Measurements from ENCODE around the gene PDE4D.

- TF ChIP-seq, protein P1, sequence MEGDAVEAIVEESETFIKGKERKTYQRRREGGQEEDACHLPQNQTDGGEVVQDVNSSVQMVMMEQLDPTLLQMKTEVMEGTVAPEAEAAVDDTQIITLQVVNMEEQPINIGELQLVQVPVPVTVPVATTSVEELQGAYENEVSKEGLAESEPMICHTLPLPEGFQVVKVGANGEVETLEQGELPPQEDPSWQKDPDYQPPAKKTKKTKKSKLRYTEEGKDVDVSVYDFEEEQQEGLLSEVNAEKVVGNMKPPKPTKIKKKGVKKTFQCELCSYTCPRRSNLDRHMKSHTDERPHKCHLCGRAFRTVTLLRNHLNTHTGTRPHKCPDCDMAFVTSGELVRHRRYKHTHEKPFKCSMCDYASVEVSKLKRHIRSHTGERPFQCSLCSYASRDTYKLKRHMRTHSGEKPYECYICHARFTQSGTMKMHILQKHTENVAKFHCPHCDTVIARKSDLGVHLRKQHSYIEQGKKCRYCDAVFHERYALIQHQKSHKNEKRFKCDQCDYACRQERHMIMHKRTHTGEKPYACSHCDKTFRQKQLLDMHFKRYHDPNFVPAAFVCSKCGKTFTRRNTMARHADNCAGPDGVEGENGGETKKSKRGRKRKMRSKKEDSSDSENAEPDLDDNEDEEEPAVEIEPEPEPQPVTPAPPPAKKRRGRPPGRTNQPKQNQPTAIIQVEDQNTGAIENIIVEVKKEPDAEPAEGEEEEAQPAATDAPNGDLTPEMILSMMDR (IDR thresholded peaks at IDR 0.05) = no peak
- no peak for TF ChIP-seq POLR2A (IDR thresholded peaks at IDR 0.05)
Observed at GRCh38 chr5:59040024-59040803, 853.3 kb downstream of the PDE4D start.
